CD1c-positive myeloid dendritic cell (primary cell): ENCODE data around the gene TGM1.
"Not testable (repeated sequence)": the region's sequence is repeated elsewhere in the genome, so short reads cannot be mapped to it uniquely, and the experiment has no call there.

Source experiments
- DNase-seq: peaks from one replicate; pipeline ENCODE4 v3.0.0-alpha.2; 2016; ENCODE audit errors: extremely low spot score

Gene TGM1

DNA sequence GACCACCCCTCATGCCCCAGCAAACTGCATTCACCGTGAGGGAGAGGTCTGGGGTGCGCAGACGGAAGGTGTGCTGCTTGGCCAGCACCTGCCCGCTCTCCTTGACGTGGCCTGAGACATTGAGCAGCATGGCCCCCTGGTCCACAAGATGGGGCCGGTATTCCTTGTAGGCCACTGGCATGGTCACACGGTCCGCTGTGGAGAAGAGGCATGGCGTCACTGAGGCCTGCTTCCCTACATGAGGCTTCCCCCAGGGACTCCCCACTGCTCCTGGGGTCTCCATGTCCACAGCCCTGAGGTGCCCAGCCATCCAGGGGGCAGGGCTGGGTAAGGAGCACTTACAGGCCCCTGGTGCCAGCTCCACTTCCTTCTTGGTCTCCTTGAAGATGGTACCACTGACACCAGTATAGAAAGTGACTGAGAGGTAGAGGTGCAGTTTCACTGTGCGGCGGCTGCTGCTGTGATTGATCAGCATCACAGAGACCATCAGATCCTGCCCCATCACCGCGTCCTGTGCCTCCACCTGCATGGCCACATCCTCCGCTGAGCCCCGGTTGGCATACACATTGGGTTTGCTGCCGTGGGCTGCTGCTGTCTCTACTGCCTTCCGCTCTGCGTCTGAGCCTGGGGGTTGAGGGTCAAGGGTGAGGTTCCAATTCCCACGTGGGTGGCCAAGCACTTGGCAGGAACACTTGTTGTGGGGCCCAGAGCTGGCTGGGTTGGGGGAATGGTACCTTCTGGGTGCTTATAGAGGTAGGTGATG, 8.2 kb downstream of the TGM1 start:
- DNase-seq, result no peak

DNA sequence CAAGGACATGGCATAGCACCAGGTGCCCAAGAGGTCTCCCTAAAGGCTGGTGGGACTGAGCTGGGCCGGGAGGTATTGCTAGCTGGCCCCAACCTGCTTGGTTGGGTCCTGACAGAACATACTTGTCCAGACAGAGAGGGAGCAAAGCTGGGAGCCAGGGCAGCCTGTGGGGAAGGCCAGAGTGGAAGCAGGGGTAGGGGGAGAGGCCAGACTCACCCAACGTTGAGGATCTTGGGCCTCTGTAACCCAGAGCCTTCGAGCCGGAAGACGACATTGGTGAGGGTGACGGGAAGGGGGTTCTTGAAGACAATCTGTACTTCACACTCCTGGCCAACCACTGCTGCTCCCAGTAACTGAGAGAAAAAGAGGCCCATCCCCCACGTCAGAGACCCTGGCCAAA, 9.0 kb downstream of the TGM1 start:
- DNase-seq, result no peak

DNA sequence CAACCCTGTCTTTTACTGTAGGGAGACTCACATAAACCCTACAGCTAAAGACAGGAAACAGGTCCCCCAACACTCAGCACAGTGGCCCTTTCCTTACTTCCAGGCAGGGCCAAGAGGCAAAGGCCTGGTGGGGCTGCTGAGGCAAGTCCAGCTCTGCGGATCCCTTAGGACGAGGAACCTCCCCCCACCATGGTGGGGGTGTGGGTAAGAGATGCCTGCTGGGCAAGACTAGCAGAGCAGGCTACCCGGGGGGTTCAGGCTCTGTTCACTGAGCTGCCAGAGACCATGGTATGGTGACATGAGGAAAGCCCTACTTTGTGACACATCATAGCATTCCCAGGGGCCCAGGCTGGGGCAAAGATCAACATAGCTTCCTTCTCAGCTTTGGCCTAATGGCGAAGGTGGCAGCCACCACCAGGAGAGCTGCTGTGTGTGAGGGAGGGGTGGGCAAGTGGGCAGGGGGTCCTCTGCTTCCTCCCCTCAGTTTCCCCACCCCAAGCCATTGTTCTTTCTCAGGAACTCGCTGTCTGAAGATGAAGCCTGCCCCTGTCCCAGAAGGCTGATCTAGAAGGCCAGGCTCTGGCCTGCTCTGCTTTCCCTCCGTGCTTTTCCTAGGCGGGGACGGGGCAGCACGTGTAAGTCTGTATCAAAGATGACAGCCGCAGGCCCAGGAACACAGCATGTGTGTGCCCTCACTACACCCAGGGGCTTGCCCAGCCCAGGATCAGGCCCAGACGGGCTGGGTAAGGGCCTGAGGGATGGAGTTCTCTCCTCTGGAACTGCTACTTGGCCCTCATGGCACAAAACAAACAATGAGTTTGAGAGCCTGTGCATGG, 10.5 kb downstream of the TGM1 start:
- no peak for DNase-seq

DNA sequence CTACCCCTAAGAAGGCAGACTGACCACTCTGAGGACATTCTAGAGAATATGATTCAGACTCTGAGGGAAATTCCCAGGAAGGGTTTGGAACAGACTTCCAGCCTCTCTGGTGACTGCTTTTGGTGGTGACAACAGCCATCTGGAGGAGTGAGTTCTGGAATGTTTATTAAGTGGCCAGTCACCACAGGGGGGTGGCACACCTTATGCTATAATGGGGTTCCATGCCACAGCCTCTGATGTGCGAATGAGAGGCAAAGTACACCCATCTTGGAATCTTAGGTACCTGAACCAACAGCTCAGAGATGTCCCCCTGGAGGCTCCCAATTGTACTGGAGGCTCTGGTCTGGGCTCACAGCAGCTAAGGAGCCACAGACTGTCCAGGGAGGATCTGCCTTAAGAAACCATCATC, 11.1 kb downstream of the TGM1 start:
- no peak for DNase-seq

DNA sequence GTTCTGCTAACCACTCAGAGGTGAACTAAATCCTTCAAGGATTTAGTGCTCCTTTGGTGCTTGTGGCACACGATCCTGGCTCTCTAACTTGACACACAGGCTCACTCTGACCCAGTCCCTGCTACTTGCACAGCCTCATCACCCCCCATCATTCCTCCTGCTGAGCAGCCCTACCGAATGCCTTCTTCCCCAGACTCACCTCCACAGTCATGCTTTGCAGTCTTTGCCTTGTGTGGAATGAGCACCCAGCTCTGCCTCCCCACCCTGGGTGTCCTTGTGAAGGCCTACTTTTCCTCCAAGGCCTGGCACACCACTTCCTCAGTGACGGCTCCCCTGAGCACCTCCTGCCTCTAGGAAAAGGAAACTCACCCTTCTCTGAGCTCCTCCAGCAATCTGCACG, 12.6 kb downstream of the TGM1 start:
- no peak for DNase-seq

DNA sequence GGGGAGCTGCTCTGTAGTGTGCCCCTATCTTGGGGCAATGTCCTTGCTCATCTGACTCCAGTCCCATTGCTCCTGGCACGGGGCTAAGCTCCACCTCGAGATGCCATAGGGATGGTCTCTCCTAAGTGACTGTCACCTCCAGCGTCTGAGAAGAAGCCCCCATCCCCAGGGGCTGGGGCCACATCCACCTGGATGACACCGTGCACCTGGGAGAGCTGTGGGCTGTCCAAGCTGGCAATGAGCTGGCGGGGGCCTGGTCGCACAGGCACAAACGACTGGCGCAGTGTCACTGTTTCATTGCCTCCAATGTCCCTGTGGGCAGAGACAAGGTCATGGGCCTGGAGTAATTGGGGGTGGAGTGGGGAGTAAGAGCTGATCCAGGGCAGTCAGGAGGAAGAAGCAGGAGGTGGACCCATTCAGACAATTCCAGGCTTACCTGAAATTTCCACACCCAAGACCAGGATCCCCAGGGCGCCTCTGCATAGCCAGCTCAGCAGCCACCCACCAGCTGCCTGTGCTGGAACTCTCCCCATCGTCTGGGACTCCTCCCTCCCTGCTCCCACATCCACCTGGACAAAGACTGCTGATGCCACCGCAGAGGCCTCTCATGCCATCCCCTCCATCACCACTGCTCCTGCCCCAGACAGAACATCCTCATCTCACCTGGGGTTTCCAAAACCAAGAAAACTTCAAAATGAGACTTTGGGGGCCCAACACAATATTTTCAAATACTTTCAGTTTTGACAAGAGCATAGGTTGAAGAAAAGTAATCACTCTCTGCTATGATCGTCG, 13.6 kb downstream of the TGM1 start:
- DNase-seq, result no peak

DNA sequence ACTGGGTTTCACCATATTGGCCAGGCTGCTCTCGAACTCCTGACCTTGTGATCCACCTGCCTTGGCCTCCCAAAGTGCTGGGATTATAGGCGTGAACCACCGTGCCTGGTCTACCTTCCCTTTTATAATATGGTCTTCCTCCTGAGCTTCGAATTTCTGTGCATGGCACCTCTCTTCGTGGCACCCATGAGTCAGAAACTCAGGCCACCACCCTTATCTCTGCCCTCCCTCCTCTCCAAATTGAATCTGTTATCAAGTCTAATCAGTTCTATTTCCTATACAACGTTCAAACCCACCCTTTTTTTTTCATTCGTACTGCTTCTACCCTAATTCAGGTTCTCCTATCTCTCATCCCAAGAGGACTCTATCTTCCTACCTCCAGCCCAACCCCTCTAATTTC, 15.6 kb downstream of the TGM1 start:
- DNase-seq, result no peak

DNA sequence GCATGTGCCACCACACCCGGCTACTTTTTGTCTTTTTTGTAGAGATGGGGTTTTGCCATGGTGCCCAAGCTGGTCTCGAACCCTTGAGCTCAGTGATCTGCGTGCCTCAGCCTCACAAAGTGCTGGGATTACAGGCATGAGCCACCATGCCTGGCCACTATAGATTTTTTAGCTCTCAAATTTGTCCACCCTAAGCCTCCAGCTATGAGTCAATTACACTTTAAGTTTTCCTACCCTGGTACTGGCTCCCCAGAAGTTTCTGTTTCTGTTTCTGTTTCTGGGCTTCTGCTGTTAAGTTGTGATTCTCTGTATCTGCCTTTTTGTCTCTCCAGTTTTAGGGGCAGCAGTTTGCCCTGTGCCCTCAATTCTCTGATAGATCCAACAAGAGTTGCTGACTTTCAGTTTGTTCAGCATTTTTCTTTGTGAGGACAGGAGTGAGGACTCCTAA, 16.2 kb downstream of the TGM1 start:
- peak; percentile 17 for DNase-seq

DNA sequence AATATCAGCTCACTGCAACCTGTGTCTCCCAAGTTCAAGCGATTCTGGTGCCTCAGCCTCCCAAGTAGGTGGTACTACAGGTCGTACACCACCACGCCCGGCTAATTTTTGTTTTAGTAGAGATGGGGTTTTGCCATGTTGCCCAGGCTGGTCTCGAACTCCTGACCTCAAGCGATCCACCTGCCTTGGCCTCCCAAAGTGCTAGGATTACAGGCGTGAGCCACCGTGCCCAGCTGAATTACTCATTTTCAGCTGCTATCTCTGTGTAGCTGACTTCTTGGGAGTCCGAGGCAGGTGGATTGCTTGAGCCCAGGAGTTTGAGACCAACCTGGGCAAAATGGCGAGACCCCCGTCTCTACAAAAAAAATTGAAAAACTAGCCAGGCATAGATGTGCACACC, 17.6 kb downstream of the TGM1 start:
- DNase-seq, result not testable (repeated sequence)

DNA sequence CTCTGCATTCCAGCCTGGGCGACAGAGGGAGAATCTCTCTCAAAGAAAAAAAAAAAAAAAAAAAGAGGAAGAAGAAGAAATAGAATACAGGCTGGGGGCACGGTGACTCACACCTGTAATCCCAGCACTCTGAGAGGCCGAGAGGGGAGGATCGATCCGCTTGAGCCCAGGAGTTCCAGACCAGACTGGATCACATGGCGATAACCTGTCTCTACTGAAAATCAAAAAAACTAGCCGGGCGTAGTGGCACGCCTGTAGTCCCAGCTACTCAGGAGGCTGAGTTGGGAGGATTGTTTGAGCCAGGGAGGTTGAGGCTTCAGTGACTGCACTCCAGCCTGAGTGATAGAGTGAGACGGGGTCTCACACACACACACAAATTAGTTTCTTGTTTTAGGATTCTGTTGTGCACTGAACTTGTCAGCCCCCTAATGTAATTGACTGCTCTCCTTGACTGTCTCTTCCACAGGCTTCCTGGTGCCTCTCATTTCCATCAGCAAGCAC, 19.6 kb downstream of the TGM1 start:
- peak; percentile 45 for DNase-seq

DNA sequence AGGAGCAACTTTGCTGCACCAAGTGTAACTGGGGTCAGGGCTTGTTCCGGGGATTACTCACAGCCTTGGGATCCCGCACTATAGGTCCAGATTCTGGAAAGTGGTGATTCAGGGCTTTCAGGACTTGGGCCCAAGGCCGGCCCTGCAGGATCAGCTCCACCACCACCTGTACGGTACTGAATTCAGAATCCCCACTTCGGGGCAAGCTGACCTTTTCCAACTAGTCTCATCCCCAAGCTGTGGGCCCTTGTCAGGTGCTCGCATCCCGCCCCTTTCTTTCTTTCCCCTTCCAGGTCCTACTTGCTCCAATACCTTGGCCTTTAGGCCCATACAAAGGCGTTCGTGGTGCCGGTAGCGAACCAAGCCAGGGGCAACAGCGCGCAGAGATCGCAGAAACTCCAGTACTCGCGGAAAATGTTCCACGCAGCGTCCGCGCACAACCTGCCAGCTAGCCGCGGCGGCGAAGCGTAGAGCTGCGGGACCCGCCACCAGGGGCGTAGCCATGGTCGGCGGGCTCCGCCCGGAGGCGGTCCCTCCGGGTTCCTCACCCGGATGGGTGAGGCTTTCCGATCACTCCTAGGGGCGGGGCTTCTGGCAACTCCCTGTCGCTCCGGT, 21.0 kb downstream of the TGM1 start:
- peak; percentile 96 for DNase-seq

DNA sequence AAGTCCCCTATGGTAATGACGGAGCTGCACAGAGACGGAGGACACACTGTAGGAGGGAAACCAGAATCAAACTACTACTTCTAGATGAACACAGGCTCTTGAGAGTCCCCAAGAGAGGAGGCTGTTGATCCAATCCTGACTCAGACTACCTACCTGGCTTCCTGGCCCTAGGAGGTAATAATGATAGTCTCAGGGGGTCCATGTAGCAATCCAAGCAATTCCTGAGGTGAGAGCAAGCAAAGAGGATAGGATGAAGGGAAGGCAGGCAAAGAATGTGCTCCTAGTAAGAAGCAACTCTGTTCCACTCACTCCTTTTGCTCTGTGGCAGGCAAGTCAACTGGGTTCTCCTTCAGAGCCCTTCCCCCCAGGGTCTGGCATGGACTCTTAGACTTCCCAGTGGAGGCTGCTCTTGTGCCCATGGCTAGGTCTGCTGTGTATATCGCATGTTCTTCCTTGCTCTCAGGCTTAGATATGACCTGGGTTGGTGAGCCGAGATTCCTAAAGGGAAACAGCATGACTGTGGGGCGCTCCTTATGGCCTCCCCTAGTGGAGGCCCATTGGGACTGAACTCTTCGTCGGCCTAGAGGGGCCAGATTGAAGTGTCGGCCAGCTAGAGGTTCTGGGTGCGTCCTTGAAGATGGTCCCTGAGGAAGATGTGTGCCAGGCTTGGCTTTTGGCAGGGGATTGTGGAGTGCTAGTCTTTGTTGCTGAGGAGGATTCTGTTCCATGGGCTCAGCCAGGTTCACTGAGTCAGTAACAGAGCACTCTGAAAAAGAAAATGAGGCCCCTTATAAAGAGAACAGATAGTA, 22.7 kb downstream of the TGM1 start:
- DNase-seq, result no peak

DNA sequence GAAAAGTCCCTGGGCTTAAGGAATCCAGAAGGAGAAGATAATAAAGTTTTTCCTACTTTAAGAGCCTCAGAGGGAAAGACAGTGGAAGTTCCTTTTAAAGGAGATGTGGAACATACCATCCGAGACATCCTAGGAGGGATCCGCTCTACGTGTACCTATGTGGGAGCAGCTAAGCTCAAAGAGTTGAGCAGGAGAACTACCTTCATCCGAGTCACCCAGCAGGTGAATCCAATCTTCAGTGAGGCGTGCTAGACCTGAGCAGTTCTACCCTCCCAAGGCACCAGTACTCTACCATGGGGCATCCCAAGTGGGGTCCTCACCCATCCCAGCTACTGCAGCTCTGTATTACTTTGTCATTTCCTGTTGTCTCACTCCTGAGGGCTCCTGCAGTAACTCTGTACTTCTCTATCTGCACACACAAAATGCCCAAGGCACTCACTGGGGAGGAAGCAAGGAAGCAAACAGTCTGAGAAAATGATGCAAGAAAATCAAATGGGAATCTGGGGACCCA, 24.4 kb downstream of the TGM1 start:
- no peak for DNase-seq

DNA sequence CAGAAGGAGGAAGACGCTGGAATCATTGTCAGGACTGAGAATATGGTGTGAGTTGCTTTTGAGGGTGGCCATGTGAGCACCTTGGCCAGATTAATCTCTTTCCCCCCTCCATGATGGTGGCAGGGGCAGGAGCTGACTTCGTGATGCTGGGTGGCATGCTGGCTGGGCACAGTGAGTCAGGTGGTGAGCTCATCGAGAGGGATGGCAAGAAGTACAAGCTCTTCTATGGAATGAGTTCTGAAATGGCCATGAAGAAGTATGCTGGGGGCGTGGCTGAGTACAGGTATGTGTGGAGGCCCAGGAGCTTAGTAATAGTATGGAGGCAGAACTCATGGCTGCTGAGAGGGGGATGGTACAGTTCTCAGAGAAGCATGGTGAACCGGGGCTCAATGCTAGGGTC, 24.9 kb downstream of the TGM1 start:
- DNase-seq, result no peak

DNA sequence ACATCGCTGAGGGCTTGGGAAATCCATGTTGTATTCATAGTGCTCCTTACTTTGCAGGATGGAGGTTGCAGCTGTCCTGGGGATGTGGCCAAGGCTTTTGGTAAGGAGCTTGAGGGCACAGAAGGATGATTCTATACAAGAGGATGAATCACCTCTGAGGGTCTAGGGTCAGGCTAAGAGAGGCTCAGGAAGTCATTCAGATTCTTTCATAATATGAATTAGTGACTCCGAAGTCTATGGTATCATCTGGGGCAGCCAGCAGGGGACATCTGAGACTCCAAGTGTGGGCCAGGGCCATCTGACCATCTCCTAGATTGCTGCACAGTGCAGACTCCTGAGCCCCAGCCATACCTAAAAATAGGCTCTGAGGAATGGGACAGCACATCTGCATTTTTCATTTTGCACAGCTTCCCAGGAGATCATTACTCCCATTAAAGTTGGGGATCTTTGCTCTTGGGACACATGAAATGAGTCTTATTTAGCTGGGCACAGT, 25.5 kb downstream of the TGM1 start:
- no peak for DNase-seq

DNA sequence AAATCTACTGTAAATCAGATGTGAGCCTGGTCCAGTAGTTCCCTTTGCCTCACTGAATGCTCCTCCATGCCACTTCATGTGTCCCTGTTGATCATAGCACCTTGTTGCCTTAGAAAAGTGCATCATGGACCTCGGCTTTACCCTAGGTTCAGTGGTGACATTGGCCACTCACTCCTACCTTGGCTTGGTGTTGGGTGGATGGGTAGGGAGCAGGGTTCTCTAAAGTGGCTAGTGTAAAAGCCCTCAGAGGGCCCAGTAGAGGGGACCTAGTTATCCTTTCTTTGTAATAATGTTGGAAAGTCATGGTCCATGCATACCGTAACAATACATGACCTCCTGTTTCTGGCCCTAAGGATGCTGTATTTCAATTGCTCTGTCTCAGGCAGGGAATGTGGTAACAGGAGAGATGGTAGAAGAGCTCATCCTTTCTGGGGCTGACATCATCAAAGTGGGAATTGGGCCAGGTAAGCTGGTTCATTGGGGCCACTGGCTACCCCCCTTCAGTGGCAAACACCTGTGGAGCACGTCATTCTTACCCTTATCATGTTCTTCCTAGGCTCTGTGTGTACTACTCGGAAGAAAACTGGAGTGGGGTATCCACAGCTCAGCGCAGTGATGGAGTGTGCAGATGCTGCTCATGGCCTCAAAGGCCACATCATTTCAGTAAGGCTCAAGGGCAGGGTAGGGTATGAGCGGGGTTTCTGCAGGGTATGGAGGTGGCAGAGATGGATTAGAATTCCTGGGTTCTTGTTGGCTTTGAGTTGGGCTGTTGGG, 26.1 kb downstream of the TGM1 start:
- DNase-seq, result no peak

DNA sequence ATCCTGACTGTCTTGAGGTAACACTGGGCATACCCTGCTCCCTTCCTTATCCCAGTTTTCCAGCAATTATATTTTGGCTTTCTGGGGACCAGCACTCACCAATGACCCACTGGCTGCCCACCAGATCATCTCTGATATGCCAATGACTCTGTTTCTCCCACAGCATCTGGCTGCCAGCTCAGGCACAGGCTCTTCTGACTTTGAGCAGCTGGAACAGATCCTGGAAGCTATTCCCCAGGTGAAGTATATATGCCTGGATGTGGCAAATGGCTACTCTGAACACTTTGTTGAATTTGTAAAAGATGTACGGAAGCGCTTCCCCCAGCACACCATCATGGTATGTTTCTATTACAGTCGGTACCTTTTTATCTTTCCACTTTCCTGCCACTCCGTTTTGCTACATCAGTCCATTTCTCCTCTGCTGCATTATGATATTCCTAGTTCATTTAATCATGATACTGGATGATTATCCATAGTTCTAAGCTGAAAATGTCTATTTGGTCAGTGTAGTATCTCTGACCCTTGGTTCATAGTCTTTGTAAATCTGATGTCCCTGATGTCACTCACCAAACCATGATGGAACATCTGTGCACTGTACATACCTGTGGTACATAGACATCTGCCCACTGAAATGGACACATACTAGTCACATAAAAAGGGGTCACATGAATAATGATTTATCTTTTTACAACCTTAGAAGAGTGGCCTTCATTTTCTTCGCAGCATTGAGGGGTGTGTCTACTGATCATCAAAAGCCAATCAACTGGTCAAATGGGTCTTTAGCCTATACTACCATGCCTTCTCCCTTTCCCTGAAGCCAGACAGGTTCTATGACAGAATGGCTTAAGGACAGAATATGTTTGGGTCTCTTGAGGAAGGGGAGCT, 26.9 kb downstream of the TGM1 start:
- no peak for DNase-seq

DNA sequence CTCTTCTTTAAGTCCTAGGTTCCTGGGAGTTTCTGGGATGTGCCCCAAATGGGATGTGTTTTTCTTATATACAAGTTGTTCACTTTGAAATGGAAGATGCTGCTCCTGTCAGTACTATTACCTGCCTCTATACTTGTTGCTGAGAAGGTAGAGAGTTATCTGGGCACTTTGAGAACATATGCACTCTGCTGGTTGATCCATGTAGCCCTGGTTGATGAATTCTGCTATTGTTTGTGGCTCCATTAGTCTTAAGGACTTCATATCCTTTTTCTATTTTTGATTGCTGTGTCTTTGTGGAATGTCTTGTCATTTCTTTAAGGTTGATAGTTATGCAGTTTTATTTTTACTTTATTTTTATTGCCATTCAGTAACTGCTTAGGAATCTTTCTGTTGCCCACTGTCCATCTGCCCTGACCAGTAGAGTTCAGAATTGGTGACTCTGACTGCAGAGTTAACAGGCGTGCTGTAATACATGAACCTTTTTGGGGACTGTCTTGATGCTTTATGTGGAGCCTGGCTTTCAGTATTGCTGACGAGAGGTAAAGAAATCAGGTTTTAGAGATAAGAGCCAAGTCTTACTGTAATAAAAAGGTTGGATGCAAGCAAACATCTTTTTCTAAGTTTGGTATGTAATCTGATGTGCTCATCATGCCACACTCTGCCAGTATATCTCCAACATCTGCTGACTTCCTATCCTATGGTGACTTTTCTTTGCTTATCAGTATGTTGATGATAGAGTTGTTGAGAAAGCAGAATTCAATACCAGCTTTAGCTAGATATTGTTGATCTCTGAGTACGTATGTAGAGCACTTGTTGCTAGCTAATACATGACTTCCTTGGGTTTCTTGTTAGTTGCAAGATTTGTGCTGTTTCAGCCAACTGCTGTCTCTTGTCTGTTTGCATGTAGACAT, 28.6 kb downstream of the TGM1 start:
- no peak for DNase-seq
